H1 (cell line): ENCODE data around the gene SAP30L. TPM values are rescaled to one million over a fixed set of nuclear protein-coding genes. Genes with fewer than 3 reads are reported as not detected.

Experiments
- CTCF ChIA-PET: fragments of 300-600 bp; sonication (Branson Sonifier 250); formaldehyde crosslinking; loops from one replicate; lab custom pipeline; 2021; ENCODE audit not compliant: partially characterized antibody; lab: Charles Lee
- POLR2A ChIA-PET: fragments of 300-600 bp; sonication (Branson Sonifier 250); formaldehyde crosslinking; loops from one replicate; lab custom pipeline; 2021; ENCODE audit warnings: inconsistent platforms; ENCODE audit not compliant: partially characterized antibody; lab: Charles Lee
- DNase-seq, 2 experiments: peaks; one replicate each; pipeline versions ENCODE4 v3.0.0 to v3.0.0-alpha.2; 2010 to 2022; ENCODE audit warnings: low spot score in 2 of 2, low read depth in 1 of 2, mixed read lengths in 1 of 2
- FAIRE-seq: peaks from 2 replicates; lab custom pipeline; 2011; peaks lifted over from hg19 to GRCh38; lab: Jason Lieb, UNC
- H2AFZ ChIP-seq: 2 replicates; pipeline ENCODE4 v1.8.1; 2012; ENCODE audit warnings: low read length, inconsistent platforms
- H2AK5ac ChIP-seq: 2 replicates; pipeline ENCODE4 v1.6.1; 2013; ENCODE audit warnings: low read depth, low read length
- H2BK120ac ChIP-seq: replicated peaks from 2 replicates; pipeline ENCODE3; 2013; ENCODE audit warnings: low read depth, low read length, inconsistent platforms
- H2BK12ac ChIP-seq: 2 replicates; pipeline ENCODE4 v1.6.1; 2013; ENCODE audit warnings: low read depth, low read length
- H2BK15ac ChIP-seq: 2 replicates; pipeline ENCODE4 v1.6.1; 2013; ENCODE audit warnings: low read length
- H2BK20ac ChIP-seq: 2 replicates; pipeline ENCODE4 v1.6.1; 2013; ENCODE audit warnings: low read length
- H2BK5ac ChIP-seq: 2 replicates; pipeline ENCODE4 v1.6.1; 2013; ENCODE audit warnings: low read depth, low read length
- H3K14ac ChIP-seq: 2 replicates; pipeline ENCODE4 v1.6.1; 2013; ENCODE audit warnings: inconsistent platforms; ENCODE audit not compliant: insufficient read length
- H3K18ac ChIP-seq: 2 replicates; pipeline ENCODE4 v1.6.1; 2013; ENCODE audit warnings: low read length; ENCODE audit errors: extremely low read depth
- H3K23ac ChIP-seq: 2 replicates; pipeline ENCODE4 v1.6.1; 2013; ENCODE audit warnings: inconsistent platforms; ENCODE audit not compliant: insufficient read length
- H3K23me2 ChIP-seq: 2 replicates; pipeline ENCODE4 v1.6.1; 2013; ENCODE audit warnings: low read depth, low read length
- H3K27ac ChIP-seq: 2 replicates; pipeline ENCODE4 v1.6.1; 2011; ENCODE audit warnings: low read depth, low read length, inconsistent platforms
- H3K27me3 ChIP-seq, 4 experiments: replicated peaks in 1 of 4; 1 replicate in 1 of 4; 2 replicates in 3 of 4; pipeline versions ENCODE4 v1.6.1 to v1.8.1; 2011 to 2013; ENCODE audit warnings: low read length in 3 of 4, mild to moderate bottlenecking in 3 of 4, inconsistent platforms in 2 of 4, mixed read lengths in 2 of 4, moderate library complexity in 1 of 4; ENCODE audit not compliant: control insufficient read depth in 3 of 4, insufficient read depth in 3 of 4; ENCODE audit errors: extremely low read depth in 1 of 4
- H3K36me3 ChIP-seq, 4 experiments: 2 replicates each; pipeline versions ENCODE4 v1.6.1 to v1.8.1; 2011 to 2013; ENCODE audit warnings: mild to moderate bottlenecking in 4 of 4, low read length in 3 of 4, moderate library complexity in 2 of 4, control low read depth in 1 of 4, inconsistent platforms in 1 of 4; ENCODE audit not compliant: insufficient read depth in 4 of 4, control insufficient read depth in 2 of 4
- H3K4ac ChIP-seq: replicated peaks from 2 replicates; pipeline ENCODE3; 2013; ENCODE audit warnings: low read length, low read depth, mixed read lengths, inconsistent platforms; ENCODE audit not compliant: insufficient read length
- H3K4me1 ChIP-seq, 4 experiments: replicated peaks in 1 of 4; 1 replicate in 1 of 4; 2 replicates in 3 of 4; pipeline versions ENCODE4 v1.6.1 to v1.8.1; 2011 to 2013; ENCODE audit warnings: low read length in 3 of 4, inconsistent platforms in 2 of 4, mixed read lengths in 1 of 4; ENCODE audit not compliant: insufficient read depth in 4 of 4, control insufficient read depth in 3 of 4
- H3K4me2 ChIP-seq, 2 experiments: 2 replicates each; pipeline versions ENCODE4 v1.6.1 to v1.8.1; 2011 to 2013; ENCODE audit warnings: low read depth in 2 of 2, low read length in 2 of 2, control low read depth in 1 of 2, inconsistent platforms in 1 of 2, mild to moderate bottlenecking in 1 of 2; ENCODE audit not compliant: insufficient read depth in 1 of 2
- H3K4me3 ChIP-seq, 4 experiments: fragments of 200-600, 300-600 bp in 1 of 4; sonication (generic), shearing (Covaris generic), sonication (Bioruptor Twin) in 1 of 4; 2 replicates each; pipeline versions ENCODE4 v1.5.1 to v1.8.1; 2011 to 2016; ENCODE audit warnings: low read length in 4 of 4, low read depth in 3 of 4, control low read depth in 2 of 4, inconsistent platforms in 2 of 4, mild to moderate bottlenecking in 2 of 4, mixed read lengths in 1 of 4, moderate library complexity in 1 of 4; ENCODE audit not compliant: insufficient read depth in 2 of 4; ENCODE audit errors: extremely low read depth in 1 of 4
- H3K56ac ChIP-seq: replicated peaks from 2 replicates; pipeline ENCODE3; 2013; ENCODE audit warnings: low read depth, mild to moderate bottlenecking, mixed read lengths, low read length, inconsistent platforms; ENCODE audit not compliant: insufficient read length
- H3K79me1 ChIP-seq: 2 replicates; pipeline ENCODE4 v1.6.1; 2013; ENCODE audit warnings: low read depth, low read length, control low read depth
- H3K79me2 ChIP-seq, 2 experiments: 2 replicates each; pipeline versions ENCODE4 v1.6.1 to v1.8.1; 2012 to 2013; ENCODE audit warnings: low read length in 2 of 2, mild to moderate bottlenecking in 2 of 2, inconsistent platforms in 1 of 2; ENCODE audit not compliant: insufficient read depth in 2 of 2, control insufficient read depth in 1 of 2
- H3K9ac ChIP-seq, 4 experiments: replicated peaks in 1 of 4; 1 replicate in 1 of 4; 2 replicates in 3 of 4; pipeline versions ENCODE4 v1.6.1 to v1.8.1; 2011 to 2013; ENCODE audit warnings: low read depth in 3 of 4, low read length in 3 of 4, control low read depth in 2 of 4, mild to moderate bottlenecking in 2 of 4, moderate library complexity in 2 of 4, inconsistent platforms in 1 of 4; ENCODE audit errors: extremely low read depth in 1 of 4
- H3K9me3 ChIP-seq, 2 experiments: 2 replicates each; pipeline versions ENCODE4 v1.6.1 to v1.8.1; 2012 to 2013; ENCODE audit warnings: mild to moderate bottlenecking in 2 of 2, moderate library complexity in 2 of 2, control low read depth in 1 of 2, inconsistent platforms in 1 of 2, low read depth in 1 of 2, low read length in 1 of 2, mixed read lengths in 1 of 2; ENCODE audit not compliant: insufficient read depth in 2 of 2
- H4K20me1 ChIP-seq, 2 experiments: replicated peaks in 1 of 2; 2 replicates each; pipeline versions ENCODE3 to v1.8.1; 2011 to 2013; ENCODE audit warnings: inconsistent platforms in 2 of 2, low read length in 2 of 2, mild to moderate bottlenecking in 1 of 2; ENCODE audit not compliant: insufficient read depth in 2 of 2, control insufficient read depth in 1 of 2
- H4K5ac ChIP-seq: 2 replicates; pipeline ENCODE4 v1.6.1; 2013; ENCODE audit warnings: low read length, low read depth, mixed read lengths, inconsistent platforms; ENCODE audit not compliant: insufficient read length
- H4K8ac ChIP-seq: 2 replicates; pipeline ENCODE4 v1.8.0; 2013; ENCODE audit warnings: mild to moderate bottlenecking, moderate library complexity, low read length, inconsistent platforms; ENCODE audit not compliant: insufficient read depth; ENCODE audit errors: extremely low read depth
- H4K91ac ChIP-seq: replicated peaks from 2 replicates; pipeline ENCODE3; 2013; ENCODE audit warnings: low read length, mixed read lengths, inconsistent platforms; ENCODE audit not compliant: insufficient read length
- SUZ12 ChIP-seq: fragments of 200-600 bp; sonication (generic); IDR thresholded peaks from 2 replicates; pipeline ENCODE4 v1.6.1; 2012; ENCODE audit warnings: mild to moderate bottlenecking, inconsistent platforms, low read length, moderate library complexity, mixed read lengths
- WGBS, 2 experiments: shearing (Covaris generic) in 1 of 2; methylation state at CpG; one replicate each; pipeline versions ENCODE4 v1.1.6 to v1.1.7; 2013 to 2015; ENCODE audit warnings: low lambda C conversion rate in 2 of 2, mixed read lengths in 2 of 2, inconsistent platforms in 1 of 2, low coverage in 1 of 2, missing lambda C conversion rate in 1 of 2; ENCODE audit not compliant: insufficient replicate concordance in 2 of 2, insufficient coverage in 1 of 2, insufficient read length in 1 of 2; ENCODE audit errors: extremely low coverage in 1 of 2, missing lambda C conversion rate in 1 of 2; 5-methylcytosine and 5-hydroxymethylcytosine counted together
- polyA plus RNA-seq, 7 experiments: library from polyadenylated mRNA; depleted of rRNA in 3 of 7; stranded (reverse) in 5 of 7; unstranded in 2 of 7; fragments of >200 nt in 5 of 7; fragments of 200-250 nt in 2 of 7; gene quantifications; 1 replicate in 5 of 7; 2 replicates in 1 of 7; 4 replicates in 1 of 7; pipeline versions ENCODE4 v1.2.1 to v1.2.3, GENCODE V29; 2011 to 2013; ENCODE audit warnings: missing spikeins in 2 of 7, mixed read lengths in 2 of 7
- total RNA-seq: library from RNA; stranded (reverse); fragmentation: NEBNext Ultra II Directional; extraction: Animal tissue kit (Norgen Biotek cat#: 25700); gene quantifications from 2 replicates; pipeline ENCODE4 v1.2.1, GENCODE V29; 2021
- TF ChIP-seq, protein P1 (sequence below): IDR thresholded peaks from 2 replicates; pipeline ENCODE4 v1.6.1; 2011; ENCODE audit warnings: low read depth, mild to moderate bottlenecking, low read length; ENCODE audit not compliant: insufficient read depth

Gene SAP30L
- total and polyA plus RNA-seq, 2 of the 8 experiments (the other 6 are each of a cell fraction or from before 2014, with no cell fraction given): 12.2 to 31.5 TPM

DNA sequence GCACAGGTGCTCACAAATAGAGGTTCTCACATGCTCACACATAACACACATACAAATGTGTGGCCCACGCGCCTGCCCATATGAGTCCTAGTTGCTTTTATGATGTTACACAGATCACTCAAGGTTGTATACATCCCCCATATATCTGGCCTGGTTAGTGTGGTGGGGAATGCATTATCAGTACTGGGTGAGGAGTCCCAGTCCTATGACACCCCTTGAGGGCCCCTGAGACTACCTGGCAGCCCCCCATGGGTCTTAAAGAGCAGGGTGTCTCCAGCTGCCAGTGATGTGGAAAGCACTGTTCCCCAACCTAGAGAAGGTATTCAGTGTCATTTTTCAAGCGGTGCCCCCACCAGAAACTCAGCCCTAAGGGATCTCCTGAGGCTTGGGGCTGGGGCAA, 35.0 kb downstream of the SAP30L start:
- H3K27me3 ChIP-seq: peaks cover 97 to 100% (median 98%) of the 10 kb centered on the region in 4 experiments
- H3K56ac ChIP-seq: no peak overlapping the region
- CTCF ChIA-PET: interaction anchor here (1.3 to 3.9 kb wide), 2 partner anchors 40 to 60 kb away, joined by 4 to 18 read pairs; no protein-coding TSS in a partner anchor

More for the DNA sequence above, 35.0 kb downstream of the SAP30L start:
- Histone ChIP-seq H2BK15ac (no peak overlapping the region), H3K79me1 (no peaks in the 10 kb centered on the region; the same call in 1 of the 2 replicates), H2BK5ac (no peak overlapping the region), H3K14ac (no peak overlapping the region), H3K27ac (no peak overlapping the region), H3K23ac (no peak overlapping the region), H4K20me1 (peaks cover 13 to 50% of the 10 kb centered on the region in 2 experiments), H4K8ac (no peak overlapping the region), H3K4me2 (peak overlapping the region in 1 of 2 experiments; percentile 85; a peak in 1 of 4 replicates), H3K79me2 (no peaks in the 10 kb centered on the region), H3K23me2 (peaks cover 7% of the 10 kb centered on the region; the same call in 1 of the 2 replicates), H3K4me3 (no peak overlapping the region), H3K4ac (no peak overlapping the region), H2BK20ac (no peak overlapping the region), H3K4me1 (peaks cover 31 to 71% (median 38%) of the 10 kb centered on the region in 4 experiments), H4K5ac (no peak overlapping the region), H2BK12ac (0 out of 2 replicates have a peak overlapping the region, but pooled peaks have one; percentile 42), H3K36me3 (peaks cover 0 to 4% (median 0%) of the 10 kb centered on the region in 4 experiments; a peak in 1 of 8 replicates), H3K18ac (no peak overlapping the region), H2BK120ac (no peak overlapping the region), H3K9me3 (no peaks in the 10 kb centered on the region), H3K9ac (no peak overlapping the region), H4K91ac (no peak overlapping the region), H2AFZ (no peak overlapping the region), H2AK5ac (no peak overlapping the region)
- 15% methylated on average over 3 of the region's 3 CpGs; no CpG with 5 or more reads in 1 of the 2 experiments for WGBS, 2 experiments
- peak; percentile 16 for TF ChIP-seq SUZ12
- TF ChIP-seq, protein P1, sequence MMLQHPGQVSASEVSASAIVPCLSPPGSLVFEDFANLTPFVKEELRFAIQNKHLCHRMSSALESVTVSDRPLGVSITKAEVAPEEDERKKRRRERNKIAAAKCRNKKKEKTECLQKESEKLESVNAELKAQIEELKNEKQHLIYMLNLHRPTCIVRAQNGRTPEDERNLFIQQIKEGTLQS: no peak
- FAIRE-seq: no peak
- no peak for DNase-seq
- POLR2A ChIA-PET: no interaction called here
